Body of pancreas (tissue), 4 donors: ENCODE data around the gene CFAP410.

Experiments used
- POLR2A ChIP-seq, 3 donors: fragments of 450-650 bp; IDR thresholded peaks; one replicate each; pipeline ENCODE4 v1.6.1; 2016; ENCODE audit warnings: antibody characterized with exemption in 3 of 3, mild to moderate bottlenecking in 2 of 3
- TF ChIP-seq, protein P1 (sequence below), 7 experiments: fragments of 450-650 bp in 4 of 7; fragments of 200-600 bp in 3 of 7; sonication (generic) in 3 of 7; IDR thresholded peaks; one replicate each; pipeline ENCODE4 v1.5.1; 2016 to 2019; ENCODE audit warnings: antibody characterized with exemption in 7 of 7

DNA sequence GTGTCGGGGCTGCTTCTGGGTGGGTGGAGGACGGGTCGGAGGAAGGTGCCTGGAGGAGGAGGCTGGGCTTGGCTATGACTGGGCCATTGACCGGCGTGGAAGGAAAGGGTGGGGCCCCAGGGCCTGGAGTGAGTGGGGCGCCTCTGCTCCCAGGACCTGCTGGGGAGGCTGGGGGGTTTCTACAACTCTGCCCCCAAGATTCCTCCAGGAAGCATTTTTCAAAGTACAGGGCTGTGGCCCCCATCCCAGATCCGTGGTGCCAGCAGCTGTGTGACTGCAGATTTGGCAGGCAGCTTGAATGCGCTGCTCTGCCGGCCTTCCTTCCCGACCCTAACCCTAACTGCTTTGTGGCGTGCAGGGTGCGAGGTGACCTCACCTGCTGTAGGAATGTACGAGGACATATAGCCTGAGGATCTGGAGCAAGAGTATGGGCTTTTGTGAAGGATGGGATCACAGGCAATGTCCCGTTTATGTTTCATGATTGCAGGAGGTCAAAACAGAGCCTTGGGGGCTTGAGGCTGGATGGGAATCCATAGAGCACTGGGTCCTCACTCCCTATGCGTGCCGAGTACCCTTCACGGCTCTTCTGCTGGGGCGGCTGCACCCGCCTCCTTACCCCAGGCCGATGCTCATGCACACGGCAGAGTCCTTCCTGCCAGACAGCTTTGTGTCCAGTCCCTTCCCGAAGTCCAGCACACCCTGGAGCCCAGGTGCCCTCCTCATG lies 38.9 kb upstream of the CFAP410 start:
- no peak for TF ChIP-seq POLR2A (IDR thresholded peaks at IDR 0.05)
- TF ChIP-seq, protein P1, sequence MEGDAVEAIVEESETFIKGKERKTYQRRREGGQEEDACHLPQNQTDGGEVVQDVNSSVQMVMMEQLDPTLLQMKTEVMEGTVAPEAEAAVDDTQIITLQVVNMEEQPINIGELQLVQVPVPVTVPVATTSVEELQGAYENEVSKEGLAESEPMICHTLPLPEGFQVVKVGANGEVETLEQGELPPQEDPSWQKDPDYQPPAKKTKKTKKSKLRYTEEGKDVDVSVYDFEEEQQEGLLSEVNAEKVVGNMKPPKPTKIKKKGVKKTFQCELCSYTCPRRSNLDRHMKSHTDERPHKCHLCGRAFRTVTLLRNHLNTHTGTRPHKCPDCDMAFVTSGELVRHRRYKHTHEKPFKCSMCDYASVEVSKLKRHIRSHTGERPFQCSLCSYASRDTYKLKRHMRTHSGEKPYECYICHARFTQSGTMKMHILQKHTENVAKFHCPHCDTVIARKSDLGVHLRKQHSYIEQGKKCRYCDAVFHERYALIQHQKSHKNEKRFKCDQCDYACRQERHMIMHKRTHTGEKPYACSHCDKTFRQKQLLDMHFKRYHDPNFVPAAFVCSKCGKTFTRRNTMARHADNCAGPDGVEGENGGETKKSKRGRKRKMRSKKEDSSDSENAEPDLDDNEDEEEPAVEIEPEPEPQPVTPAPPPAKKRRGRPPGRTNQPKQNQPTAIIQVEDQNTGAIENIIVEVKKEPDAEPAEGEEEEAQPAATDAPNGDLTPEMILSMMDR (IDR thresholded peaks at IDR 0.05), result no peak
